HG03558 (cell line): ENCODE data around the gene MRPS27.

ENCODE experiments used
- ATAC-seq: cut with Tn5 transposase; IDR thresholded peaks from one replicate; pipeline ENCODE4 v1.9.1; 2021; ENCODE audit warnings: moderate number of reproducible peaks; ENCODE audit not compliant: unreplicated experiment; ENCODE audit errors: extremely low read depth

The MRPS27 gene

GRCh38 chr5:72237415-72237814 is 82.6 kb downstream of the MRPS27 start:
- no peak for ATAC-seq

- ATAC-seq, result no peak
Measured at GRCh38 chr5:72235725-72236124, 84.3 kb downstream of the MRPS27 start.

- no peak for ATAC-seq
Measured at GRCh38 chr5:72234868-72235267, 85.2 kb downstream of the MRPS27 start.

GRCh38 chr5:72234265-72234700 is 85.8 kb downstream of the MRPS27 start:
- peak; percentile 82 for ATAC-seq

GRCh38 chr5:72233835-72234234 is 86.2 kb downstream of the MRPS27 start:
- no peak for ATAC-seq

- ATAC-seq, result no peak
Measured at GRCh38 chr5:72232838-72233237, 87.2 kb downstream of the MRPS27 start.

GRCh38 chr5:72231991-72232703 is 87.9 kb downstream of the MRPS27 start:
- ATAC-seq, result no peak

GRCh38 chr5:72228960-72229359 is 91.1 kb downstream of the MRPS27 start:
- no peak for ATAC-seq

- no peak for ATAC-seq
Measured at GRCh38 chr5:72226950-72227349, 93.1 kb downstream of the MRPS27 start.

GRCh38 chr5:72225741-72226140 is 94.3 kb downstream of the MRPS27 start:
- ATAC-seq, result no peak

GRCh38 chr5:72224946-72225463 is 95.0 kb downstream of the MRPS27 start:
- ATAC-seq, result no peak

- no peak for ATAC-seq
Measured at GRCh38 chr5:72223371-72223770, 96.7 kb downstream of the MRPS27 start.

GRCh38 chr5:72222521-72222920 is 97.5 kb downstream of the MRPS27 start:
- ATAC-seq, result no peak

- ATAC-seq, result no peak
Measured at GRCh38 chr5:72221541-72221940, 98.5 kb downstream of the MRPS27 start.

- ATAC-seq, result no peak
Measured at GRCh38 chr5:72221099-72221498, 98.9 kb downstream of the MRPS27 start.

- ATAC-seq, result no peak
Measured at GRCh38 chr5:72216756-72217155, 103.3 kb downstream of the MRPS27 start.

GRCh38 chr5:72214168-72214567 is 105.9 kb downstream of the MRPS27 start:
- ATAC-seq, result no peak

GRCh38 chr5:72213482-72213881 is 106.6 kb downstream of the MRPS27 start:
- ATAC-seq, result no peak

- no peak for ATAC-seq
Measured at GRCh38 chr5:72212171-72212570, 107.9 kb downstream of the MRPS27 start.

GRCh38 chr5:72210888-72211678 is 109.0 kb downstream of the MRPS27 start:
- ATAC-seq, result no peak
